A549 treated with Hydrocortisone at 1 μM for 4 hours (cell line): ENCODE results near the gene CHRNA5. TPM values are rescaled to one million over a fixed set of nuclear protein-coding genes. Genes with fewer than 3 reads are reported as not detected.

Experiments
- total RNA-seq: library from RNA; stranded (reverse); fragments of 200-300 nt; extraction: Qiagen RNA extraction; gene quantifications from 5 replicates; pipeline ENCODE4 v1.2.3, GENCODE V29; 2022

The CHRNA5 gene
- 29.7 to 34.6 TPM (median 32.5 TPM) in 5 replicates for total RNA-seq

DNA sequence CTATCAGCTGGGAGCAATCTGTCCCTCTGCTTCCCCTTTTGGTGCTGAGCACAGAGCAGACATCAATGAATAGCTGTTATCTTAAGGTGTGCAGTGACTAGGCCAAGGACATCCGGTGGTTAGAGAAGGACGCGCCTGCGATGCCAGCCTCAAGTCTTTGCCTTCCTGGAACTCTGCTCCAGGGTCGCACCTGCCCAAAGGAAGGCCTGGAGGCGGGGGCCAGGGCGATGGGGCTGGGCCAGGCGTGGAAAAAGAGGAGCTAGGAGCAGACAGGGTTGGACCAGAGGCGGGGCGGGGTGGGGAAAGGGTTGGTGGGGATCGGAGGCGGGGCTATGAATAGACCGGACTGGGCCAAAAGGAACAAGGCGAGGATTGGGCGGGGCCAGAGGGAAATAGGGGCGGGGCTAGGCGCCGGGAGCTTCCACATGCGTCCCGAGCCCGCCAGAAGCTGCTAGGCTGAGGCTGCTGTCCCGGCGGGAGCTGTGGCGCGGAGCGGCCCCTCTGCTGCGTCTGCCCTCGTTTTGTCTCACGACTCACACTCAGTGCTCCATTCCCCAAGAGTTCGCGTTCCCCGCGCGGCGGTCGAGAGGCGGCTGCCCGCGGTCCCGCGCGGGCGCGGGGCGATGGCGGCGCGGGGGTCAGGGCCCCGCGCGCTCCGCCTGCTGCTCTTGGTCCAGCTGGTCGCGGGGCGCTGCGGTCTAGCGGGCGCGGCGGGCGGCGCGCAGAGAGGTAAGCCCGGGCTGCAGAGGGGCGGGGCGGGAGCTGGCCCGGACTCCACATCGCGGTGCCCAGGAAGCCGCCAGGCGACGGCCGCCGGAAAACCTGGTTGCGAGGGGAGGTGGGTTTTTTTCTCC is at the start of gene CHRNA5:
CHRNA5 (plus strand) TSS at position 424 of the 854 bp plus-strand sequence; CDS start at position 624, 200 bp downstream.

GRCh38 chr15:78540141-78540870 is 25.0 kb upstream of the CHRNA5 start, which contains the start of gene PSMA4:
TSS of gene PSMA4 (plus strand) at chr15:78540444. CDS start at chr15:78541928, 1,484 bp downstream.

GRCh38 chr15:78620527-78621421 is 55.5 kb downstream of the CHRNA5 start, which contains the start of gene CHRNA3:
TSS of gene CHRNA3 (minus strand) at chr15:78620996. CDS start at chr15:78620794, 202 bp downstream.

DNA sequence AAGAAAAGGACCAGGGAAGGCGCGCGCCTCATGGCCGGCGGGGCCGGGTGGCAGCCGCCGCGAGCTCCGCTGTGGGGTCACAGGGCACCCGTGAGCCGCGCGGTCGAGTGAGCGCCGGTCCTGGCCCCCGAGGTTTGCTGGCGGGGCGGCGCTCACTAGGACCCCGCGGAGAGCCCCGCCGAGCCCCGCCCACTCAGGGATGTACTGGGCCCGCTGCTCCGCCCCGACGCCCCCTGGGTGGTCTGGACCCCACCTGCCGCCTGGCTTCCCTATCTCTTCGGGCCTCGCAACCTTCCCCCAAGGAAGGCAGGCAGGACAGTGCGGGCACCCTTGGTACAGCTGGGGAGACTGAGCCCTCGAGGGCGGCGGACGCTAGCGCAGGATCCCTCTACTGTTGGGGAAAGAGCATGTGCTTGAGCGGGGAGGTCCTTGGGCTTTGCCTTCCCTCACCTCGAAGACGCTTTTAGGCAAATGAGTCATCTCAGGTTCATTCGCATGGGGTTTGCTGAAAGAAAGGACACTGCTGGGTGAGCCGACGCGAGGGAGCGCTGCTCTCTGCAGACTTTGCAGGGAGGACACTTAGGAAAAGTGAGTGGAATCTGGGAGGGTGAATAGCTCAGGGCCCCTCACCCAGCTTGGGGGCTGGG is 75.9 kb downstream of the CHRNA5 start, which contains the start of gene CHRNB4:
CHRNB4 (minus strand) TSS at position 109 of the 647 bp plus-strand sequence; CDS start at position 32, 77 bp downstream.

Other genes starting within 250 kb of the CHRNA5 start
- gene CRABP1, start 225.2 kb upstream of the CHRNA5 start, total RNA-seq, result 0.68 to 2.0 TPM (median 1.1 TPM) in 5 replicates
- gene IREB2, start 127.3 kb upstream of the CHRNA5 start, total RNA-seq, result 31.4 to 50.3 TPM (median 46.8 TPM) in 5 replicates
- 5.2 to 6.5 TPM (median 5.7 TPM) in 5 replicates for gene HYKK, start 57.9 kb upstream of the CHRNA5 start, total RNA-seq
- gene PSMA4, start 25.1 kb upstream of the CHRNA5 start, total RNA-seq, result 370 to 480 TPM (median 395 TPM) in 5 replicates
- 0.32 to 0.82 TPM (median 0.36 TPM) in 5 replicates for gene CHRNA3, start 55.5 kb downstream of the CHRNA5 start, total RNA-seq
- gene CHRNB4, start 75.7 kb downstream of the CHRNA5 start, total RNA-seq, result 0.75 to 1.4 TPM (median 0.89 TPM) in 5 replicates
- 7.2 to 11.0 TPM (median 8.4 TPM) in 5 replicates for gene ADAMTS7, start 245.9 kb downstream of the CHRNA5 start, total RNA-seq